Activated effector memory CD4-positive, alpha-beta T cell treated with anti-CD3 and anti-CD28 coated beads, Interleukin-2, amount 50 U/mL, for 16 hours (primary cell): ENCODE data around the gene MTRF1L.
"Not testable (repeated sequence)": the region's sequence is repeated elsewhere in the genome, so short reads cannot be mapped to it uniquely, and the experiment has no call there.

ENCODE experiments used
- DNase-seq: peaks from one replicate; pipeline ENCODE4 v3.0.0-alpha.2; 2020

Gene MTRF1L

DNA sequence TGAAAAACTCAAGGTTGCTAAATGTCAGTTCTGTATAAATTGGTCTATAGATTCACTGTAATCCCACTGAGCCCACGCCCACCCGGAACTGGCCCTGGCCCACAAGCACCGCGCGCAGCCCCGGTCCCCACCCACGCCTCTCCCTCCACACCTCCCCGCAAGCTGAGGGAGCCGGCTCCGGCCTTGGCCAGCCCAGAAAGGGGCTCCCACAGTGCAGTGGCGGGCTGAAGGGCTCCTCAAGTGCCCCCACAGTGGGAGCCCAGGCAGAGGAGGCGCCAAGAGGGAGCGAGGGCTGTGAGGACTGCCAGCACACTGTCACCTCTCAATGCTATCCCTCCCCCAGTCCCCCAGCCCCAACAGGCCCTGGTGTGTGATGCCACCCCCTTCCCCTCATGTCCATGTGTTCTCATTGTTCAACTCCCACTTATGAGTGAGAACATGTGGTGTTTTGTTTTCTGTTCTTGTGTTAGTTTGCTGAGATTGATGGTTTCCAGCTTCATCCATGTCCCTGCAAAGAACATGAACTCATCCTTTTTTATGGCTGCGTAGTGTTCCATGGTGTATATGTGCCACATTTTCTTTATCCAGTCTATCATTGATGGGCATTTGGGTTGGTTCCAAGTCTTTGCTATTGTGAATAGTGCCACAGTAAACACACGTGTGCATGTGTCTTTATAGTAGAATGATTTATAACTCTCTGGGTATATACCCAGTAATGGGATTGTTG, 36.2 kb downstream of the MTRF1L start:
- not testable (repeated sequence) for DNase-seq

DNA sequence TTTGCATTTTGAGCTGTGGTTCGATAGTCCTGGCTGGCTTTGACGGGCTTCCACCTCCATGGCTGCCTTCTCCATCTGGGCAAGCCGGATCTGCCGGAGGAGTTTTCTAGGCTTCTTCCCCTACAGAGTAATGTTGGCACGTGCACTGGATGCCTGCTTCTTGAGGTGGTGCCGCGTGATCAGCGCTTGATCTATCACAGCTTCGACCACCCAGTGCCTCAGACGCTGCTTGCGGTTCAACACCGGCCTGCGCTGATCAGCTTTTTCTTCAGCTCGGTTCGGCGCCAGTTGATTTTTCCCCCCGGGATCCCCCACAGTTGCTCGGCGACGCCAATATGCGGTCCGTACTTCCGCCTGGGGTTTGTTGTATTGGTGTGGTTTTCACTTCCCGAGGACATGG, 43.2 kb downstream of the MTRF1L start:
- DNase-seq = no peak

DNA sequence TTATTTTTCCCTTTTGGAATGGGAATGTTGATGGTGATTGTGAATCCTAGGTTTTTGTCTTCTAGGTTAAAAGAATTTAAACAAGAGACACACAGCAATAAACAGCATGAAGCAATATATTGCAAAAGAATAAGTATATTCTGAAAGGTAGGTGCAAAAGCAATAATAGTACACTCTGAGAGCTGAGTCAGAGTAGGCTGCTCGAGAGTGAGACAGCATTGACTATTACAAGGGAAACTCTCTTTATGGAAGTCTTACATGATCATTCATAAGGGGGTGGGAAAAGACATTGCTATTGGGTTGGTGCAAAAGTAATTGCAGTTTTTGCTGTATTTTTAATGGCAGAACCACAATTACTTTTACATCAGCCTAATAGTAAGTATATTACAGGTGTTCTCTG, 44.7 kb downstream of the MTRF1L start:
- DNase-seq = no peak

GRCh38 chr6:152954443-152954842, 48.1 kb downstream of the MTRF1L start:
- no peak for DNase-seq

GRCh38 chr6:152952866-152953509, 49.5 kb downstream of the MTRF1L start:
- DNase-seq = no peak

GRCh38 chr6:152952045-152952444, 50.5 kb downstream of the MTRF1L start:
- DNase-seq = no peak

GRCh38 chr6:152950240-152950639, 52.3 kb downstream of the MTRF1L start:
- no peak for DNase-seq

DNA sequence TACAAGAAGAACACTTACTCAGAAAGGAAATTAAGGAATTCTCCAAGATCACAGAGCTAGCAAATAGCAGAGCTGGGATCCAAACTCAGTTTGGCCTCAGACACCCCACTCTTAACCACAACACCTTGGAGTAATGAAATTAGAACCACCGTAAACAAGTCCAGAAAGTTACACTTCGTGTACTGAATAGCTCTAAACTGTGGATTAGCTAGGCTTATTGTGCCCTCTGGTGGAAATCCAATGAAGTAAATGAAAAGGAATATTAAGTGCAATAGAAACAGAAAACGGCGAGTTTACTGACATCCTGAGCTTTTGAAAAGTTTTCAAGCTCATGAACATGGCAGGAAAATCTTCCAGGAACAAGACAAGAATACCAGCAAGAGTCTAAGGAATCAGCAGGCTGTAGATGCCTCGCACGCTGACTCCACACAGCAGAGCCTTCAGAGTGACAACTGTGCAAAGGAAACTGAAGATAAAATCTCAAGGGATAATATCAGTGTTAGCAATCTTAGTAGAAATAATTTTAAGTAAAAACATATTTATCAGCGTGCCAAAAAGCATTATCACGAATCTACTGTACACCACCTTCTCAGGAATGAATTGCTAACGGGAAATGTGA, 54.2 kb downstream of the MTRF1L start:
- DNase-seq = no peak

- no peak for DNase-seq
Observed at GRCh38 chr6:152946995-152947394, 55.5 kb downstream of the MTRF1L start.

- no peak for DNase-seq
Observed at GRCh38 chr6:152946484-152946883, 56.0 kb downstream of the MTRF1L start.

DNA sequence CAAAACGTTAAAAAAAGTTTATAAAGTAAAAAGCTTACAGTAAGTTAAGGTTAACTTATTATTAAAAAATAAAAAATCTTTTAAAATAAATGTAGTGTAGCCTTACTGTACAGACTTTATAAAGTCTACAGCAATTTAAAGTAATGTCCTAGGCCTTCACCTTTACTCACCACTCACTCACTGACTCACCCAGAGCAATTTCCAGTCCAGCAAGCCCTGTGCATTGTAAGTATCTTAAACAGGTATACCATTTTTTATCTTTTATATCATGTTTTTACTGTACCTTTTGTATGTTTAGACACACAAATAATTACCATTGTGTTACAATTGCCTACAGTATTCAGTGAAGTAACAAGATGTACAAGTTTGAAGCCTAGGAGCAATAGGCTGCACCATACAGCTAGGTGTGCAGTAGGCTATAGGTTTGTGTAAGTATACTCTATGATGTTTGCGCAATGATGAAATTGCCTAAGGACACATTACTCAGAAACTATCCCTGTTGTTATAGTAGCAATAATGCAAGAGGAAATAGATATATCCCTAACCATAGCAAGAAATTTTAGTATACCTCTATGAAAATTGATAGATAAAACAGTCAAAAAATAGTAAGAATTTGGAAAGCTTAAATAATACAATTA, 59.1 kb downstream of the MTRF1L start:
- DNase-seq = no peak

DNA sequence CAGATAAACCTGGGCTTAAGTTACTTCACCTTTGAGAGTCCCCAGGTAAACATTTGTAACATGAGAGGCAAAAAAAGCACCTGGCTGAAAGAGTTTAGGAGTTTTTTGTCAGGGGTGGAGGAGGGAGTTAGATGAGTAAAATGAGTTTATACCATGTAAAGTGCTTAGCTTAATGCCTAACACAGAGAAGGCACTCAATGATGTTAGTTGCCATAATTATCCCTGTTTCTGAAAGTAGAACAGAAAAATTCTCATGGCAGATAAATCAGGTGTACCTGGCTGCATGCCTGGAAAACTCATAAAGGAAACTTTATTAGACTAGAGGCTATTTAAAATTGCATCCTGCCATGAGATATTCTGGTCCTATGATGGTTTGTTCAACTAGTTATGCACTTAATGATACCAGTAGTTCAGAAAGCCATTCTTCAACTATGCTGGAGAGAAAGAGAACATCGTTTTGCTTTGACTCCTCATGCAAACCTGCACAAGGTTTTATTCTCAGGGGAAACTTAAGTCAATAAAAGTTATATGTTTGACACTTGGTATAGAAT, 60.1 kb downstream of the MTRF1L start:
- DNase-seq = no peak

- no peak for DNase-seq
Observed at GRCh38 chr6:152941746-152942145, 60.8 kb downstream of the MTRF1L start.
